GM12865 (cell line): ENCODE results near the gene VPS26C.

Experiments used
- DNase-seq: peaks from one replicate; pipeline ENCODE4 v3.0.0; 2010; ENCODE audit warnings: low read depth
- H3K4me3 ChIP-seq: 2 replicates; pipeline ENCODE4 v1.5.1; 2011; ENCODE audit warnings: mild to moderate bottlenecking, low read depth, low read length, control low read depth
- TF ChIP-seq, protein P1 (sequence below): IDR thresholded peaks from 2 replicates; pipeline ENCODE4 v1.5.1; 2011; ENCODE audit warnings: low read length, control low read depth, low read depth, inconsistent platforms; ENCODE audit not compliant: insufficient read depth; ENCODE audit errors: missing control alignments

VPS26C gene

DNA sequence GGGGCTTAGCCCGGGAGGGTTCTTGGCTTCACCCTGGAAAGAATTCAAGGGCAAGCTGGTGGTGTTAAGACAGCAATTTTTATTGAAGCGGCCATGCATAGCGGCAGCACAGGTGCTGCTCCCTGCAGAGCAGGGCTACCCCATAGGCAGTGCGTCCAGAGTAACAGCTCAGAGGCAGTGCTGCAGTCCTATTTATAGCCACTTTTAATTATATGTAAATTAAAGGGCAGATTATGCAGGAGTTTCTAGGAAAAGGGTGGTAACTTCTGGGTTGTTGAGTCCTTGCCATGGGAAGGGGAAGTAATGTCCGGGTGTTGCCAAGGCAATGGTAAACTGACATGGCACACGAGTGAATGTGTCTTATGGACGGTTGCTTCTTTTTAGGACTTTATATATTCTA, 57.0 kb downstream of the VPS26C start:
- DNase-seq, result no peak
- TF ChIP-seq, protein P1, sequence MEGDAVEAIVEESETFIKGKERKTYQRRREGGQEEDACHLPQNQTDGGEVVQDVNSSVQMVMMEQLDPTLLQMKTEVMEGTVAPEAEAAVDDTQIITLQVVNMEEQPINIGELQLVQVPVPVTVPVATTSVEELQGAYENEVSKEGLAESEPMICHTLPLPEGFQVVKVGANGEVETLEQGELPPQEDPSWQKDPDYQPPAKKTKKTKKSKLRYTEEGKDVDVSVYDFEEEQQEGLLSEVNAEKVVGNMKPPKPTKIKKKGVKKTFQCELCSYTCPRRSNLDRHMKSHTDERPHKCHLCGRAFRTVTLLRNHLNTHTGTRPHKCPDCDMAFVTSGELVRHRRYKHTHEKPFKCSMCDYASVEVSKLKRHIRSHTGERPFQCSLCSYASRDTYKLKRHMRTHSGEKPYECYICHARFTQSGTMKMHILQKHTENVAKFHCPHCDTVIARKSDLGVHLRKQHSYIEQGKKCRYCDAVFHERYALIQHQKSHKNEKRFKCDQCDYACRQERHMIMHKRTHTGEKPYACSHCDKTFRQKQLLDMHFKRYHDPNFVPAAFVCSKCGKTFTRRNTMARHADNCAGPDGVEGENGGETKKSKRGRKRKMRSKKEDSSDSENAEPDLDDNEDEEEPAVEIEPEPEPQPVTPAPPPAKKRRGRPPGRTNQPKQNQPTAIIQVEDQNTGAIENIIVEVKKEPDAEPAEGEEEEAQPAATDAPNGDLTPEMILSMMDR, result no peak
- H3K4me3 ChIP-seq, result no peak overlapping the region

DNA sequence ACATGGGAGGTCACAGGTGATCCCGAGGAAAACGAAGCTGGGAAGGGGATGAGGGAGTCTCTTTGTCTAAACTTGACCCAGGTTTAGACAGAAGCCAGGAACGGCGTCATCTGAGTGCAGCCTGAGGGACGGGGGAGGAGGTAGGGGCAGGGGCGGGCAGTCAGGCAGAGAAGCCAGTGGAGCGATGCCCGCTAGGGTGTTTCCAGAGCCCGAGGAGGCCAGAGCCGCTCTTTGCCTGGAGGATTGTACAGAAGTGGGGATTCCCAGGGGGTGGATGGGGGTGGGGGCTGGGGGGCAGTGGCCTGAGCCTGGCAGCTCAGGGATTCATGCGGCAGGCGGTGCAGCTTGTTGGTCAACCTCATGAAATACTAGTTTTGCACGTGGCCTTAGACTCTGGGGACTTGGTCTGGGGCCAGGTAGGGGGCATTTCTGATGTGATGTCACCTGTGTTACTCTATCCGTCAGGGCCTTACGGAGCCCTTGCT, 58.4 kb downstream of the VPS26C start:
- peak overlapping the region; percentile 63 for H3K4me3 ChIP-seq
- DNase-seq, result peak; percentile 87
- TF ChIP-seq, protein P1, result no peak

DNA sequence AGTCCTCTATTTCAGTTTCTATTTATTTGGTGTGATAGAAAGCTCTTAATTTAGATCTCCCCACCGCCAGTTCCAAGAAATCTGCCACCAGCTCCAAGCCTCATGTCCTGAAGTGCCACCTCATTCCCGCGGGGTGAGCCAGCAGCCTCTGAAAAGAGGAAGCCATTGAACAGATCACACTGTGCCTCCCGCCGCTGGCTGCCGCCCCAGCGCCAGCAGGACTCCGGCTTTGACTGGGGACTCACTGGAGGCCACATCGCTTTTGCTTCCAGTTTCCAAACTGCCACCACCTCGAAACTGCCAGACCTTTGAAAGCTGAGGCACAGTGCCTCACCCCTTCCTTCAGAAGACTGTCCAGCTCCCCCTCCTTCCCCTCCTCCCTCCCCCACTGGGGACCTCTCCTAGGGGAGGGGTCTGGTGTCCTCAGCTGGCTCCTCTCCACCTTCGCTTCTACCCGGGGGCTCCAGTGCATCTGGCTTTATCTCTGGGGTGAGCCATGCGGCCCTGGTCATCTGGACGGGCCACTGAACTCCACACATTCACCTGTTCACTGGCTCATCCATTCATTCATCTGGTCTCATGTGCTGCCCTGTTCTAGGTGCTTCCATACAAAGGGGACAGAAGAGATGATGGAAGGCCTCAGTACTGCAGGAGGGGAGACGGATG, 58.9 kb downstream of the VPS26C start:
- peak; percentile 91 for DNase-seq
- TF ChIP-seq, protein P1, result no peak
- peak overlapping the region; percentile 63 for H3K4me3 ChIP-seq

DNA sequence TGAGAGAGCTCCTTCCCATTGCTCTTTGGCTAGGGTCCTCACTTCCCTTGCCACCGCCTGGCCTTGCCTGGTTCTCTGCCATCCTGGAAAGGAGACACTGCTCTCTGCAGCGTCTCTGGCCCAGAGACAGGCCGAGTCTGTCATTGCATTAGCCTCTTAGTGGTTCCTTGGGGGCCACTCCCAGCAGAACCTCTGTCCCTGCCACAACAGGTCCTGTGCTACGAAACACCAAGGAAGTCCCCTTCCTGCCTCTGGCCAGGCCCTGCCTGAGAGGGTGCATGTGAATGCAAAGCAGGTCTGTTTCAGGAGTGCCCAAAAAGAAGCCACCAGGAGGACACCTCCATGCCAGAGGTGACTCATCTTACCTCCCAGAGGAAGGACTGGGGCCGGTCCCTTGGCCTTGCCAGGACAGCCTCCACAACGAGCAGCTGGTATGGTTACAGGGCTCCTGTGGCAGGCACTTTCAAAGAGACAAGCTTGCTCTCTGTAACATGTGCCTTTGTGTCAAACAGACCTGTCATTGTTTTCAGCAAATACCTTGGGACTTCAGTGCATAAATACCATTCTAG, 59.6 kb downstream of the VPS26C start:
- peak; percentile 91 for DNase-seq
- TF ChIP-seq, protein P1, result no peak
- H3K4me3 ChIP-seq, result peak overlapping the region; percentile 63

DNA sequence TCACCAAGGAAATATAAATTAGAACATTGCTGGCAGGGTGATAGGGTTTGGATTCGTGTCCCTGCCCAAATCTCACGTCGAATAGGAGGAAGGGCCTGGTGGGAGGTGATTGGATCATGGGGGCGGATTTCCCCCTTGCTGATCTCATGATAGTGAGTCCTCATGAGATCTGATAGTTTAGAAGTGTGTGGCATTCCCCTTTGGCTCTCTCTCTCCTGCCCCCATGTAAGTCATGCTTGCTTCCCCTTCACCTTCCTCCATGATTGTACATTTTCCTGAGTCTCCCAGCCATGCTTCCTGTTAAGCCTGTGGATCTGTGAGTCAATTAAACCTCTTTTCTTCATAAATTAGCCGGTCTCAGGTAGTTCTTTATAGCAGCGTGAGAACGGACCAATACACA, 60.6 kb downstream of the VPS26C start:
- DNase-seq, result peak; percentile 47
- H3K4me3 ChIP-seq, result peak overlapping the region; percentile 63; the same call in 1 of the 2 replicates
- TF ChIP-seq, protein P1, result no peak

DNA sequence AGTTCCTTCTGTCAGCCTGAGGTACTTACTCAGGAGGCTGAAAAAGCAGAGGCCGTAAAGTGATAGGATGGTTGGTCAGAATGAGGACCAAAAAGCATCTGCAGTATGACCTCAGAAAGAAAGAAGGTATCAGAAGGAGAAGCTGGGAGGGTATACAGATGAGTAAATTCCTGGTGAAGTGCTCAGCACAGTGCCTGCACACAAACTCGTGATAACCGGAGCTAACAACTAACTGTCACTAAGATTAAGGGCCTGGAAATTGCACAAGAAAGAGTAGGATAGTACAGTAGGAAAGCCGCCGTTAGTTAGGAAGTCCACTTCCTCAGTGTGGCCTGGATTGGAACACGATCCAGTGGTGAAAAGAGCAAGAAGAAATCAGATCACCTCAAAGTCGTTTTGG, 62.6 kb downstream of the VPS26C start:
- DNase-seq, result no peak
- H3K4me3 ChIP-seq, result no peak overlapping the region
- TF ChIP-seq, protein P1, result no peak
